ENCODE measurements around the gene TBC1D14.
"Not testable (repeated sequence)": the region's sequence is repeated elsewhere in the genome, so short reads cannot be mapped to it uniquely, and the experiment has no call there.

Gene TBC1D14

DNA sequence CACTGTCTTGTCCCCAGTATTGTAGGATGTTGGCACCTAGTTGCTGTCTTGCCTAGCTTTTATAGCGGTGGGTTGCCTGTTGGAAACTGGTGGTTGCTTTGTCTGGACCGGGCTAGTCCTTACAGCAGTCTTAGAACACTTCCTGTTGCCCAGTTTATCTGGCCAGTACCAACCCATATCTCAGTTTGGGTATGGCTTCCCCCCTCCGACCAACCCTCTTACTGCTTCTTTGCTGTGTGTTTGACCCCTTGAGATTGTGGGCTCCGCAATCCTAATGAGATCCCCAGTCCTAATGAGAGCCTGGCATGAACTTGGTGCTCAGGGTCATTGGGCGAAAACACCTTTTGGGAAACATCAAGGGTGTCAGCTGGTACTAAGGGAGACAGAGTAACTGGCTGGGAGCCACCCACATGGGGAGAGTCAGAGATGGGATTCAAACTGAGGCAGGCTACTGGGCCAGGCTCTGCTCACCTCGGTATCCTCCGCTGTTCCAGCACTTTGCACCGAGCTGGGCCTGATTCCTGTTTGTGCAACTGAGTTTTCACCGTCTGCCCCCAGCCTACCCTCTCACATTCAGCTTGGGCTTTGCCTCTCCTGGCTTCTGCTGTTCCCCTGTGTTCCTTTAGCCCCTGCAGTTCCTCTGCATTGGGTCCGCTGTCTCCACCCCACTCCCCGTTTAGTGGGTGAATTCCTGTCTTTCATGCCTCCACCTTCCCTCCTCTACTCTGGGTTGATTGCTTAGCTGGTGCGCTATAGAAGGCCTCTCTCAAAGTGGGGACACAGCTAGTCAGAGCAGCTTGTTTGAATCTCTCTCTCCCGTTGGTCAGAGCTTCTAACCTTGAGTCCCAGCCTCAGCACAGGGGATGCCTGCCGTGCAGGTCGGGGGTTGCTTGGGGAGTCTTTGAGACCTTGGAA, 1.6 kb downstream of the TBC1D14 start:
- DNase-seq = no peak

DNA sequence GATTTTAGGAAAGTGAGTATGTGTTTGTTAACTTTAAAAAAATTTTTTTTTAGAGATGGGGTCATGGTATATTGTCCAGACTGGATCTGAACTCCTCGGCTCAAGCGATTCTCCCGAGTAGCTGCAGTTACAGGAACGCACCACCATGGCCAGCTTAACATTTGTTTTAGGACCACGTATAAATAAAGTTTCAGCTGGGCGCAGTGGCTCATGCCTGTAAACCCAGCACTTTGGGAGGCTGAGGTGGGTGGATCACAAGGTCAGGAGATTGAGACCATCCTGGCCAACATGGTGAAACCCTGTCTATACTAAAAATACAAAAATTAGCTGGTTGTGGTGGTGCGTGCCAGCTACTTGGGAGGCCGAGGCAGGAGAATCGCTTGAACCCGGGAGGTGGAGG, 2.3 kb downstream of the TBC1D14 start:
- not testable (repeated sequence) for DNase-seq

DNA sequence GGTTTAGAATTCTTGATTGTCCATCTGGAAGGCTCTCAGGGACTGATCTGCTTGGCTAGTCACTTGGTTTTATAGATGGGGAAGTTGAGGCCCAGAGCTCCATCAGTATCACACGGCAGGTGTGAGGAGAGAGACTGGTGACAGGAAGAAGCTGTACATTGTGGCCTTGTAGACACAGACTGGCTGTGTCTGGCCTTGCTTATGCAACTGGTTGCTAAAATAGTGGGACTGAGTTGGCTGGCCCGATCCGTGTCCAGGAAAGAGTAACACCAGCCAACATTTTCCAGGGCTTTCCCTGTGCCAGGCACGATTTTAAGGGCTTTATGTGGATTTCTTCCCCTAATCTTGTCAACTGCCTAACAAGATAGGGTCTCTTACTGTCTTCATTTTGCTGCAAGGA, 2.8 kb downstream of the TBC1D14 start:
- no peak for DNase-seq

DNA sequence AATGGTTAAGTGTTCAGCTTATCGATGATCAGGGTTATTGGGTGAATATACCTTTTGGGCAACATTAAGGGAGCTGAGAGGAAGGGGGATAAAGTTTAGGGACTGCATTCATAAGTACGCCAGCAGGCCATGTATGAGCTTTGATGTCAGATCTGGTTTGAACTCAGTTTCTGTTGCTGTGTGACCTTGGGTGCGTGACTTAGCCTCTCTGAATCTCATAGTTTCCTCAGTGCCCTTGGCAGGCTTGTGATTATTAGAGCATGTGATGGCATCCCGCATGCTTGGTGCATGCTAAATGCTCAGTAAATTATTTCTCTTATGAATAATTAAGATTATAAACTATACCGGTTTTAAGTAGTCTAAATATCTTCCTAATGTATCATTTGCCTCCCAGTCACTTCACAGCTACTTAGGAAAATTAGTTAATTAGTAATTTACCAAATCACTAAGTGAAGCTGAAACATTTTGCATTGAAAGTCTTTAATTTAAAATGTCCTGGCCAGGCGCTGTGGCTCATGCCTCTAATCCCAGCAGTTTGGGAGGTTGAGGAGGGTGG, 3.8 kb downstream of the TBC1D14 start:
- no peak for DNase-seq

DNA sequence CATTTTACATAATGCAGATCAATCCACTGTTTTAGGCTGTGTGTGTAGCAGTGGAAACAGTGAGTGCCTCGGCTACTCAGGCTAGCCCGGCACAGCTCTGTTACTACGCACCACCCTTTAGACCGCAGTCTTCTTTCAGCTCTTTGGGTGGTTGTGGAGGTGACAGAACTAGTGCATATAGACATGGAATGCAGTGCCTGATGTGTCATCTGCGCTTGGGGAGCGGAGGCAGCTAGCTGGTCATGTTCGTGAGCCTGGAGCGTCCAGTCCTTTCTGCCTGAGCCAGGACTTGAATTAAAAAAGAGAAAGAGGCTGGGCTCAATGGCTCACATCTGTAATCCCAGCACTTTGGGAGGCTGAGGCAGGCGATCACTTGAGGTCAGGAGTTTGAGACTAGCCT, 4.8 kb downstream of the TBC1D14 start:
- no peak for DNase-seq

DNA sequence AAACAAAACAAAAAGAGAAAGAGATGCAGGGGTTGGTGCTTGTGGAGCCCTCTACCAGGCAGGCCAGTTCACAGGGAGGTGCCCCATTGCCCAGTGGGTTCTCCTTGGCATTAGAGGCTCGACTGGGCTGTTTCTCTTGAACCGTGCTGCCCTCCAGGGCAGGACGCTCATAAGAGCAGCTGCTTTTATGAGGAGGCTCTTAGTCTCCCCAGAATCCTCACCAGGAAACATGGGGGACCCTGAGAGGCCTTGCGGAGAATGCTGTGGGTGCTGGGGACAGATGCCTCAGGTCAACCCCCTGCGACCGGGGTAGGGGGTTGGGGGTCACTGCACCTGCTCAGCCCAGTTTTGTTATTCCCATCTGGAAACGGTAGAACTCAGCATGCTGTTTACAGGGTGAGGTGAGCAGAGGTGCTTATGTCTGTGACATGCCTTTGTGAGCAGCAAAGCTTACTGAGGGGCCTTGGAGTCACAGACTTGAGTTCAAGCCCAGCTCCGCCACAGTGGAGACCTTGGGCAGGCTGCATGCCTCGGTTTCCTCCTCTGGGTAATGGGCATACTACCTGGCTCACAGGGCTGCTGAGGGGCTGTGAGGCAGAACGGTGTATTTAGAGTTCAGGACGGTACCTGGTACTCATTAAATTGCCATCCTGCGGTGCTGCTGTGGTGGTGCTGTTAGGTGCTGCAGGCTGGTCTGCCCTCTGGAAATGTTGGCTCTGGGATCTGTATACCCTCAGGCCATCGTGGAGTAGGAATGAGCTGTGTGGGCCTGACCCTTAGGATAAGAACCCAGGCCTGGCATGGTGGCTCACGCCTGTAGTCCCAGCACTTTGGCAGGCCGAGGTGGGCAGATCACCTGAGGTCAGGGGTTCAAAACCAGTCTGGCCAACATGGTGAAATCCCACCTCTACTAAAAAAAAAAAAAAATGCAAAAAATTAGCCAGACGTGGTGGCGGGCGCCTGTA, 5.7 kb downstream of the TBC1D14 start:
- no peak for DNase-seq

DNA sequence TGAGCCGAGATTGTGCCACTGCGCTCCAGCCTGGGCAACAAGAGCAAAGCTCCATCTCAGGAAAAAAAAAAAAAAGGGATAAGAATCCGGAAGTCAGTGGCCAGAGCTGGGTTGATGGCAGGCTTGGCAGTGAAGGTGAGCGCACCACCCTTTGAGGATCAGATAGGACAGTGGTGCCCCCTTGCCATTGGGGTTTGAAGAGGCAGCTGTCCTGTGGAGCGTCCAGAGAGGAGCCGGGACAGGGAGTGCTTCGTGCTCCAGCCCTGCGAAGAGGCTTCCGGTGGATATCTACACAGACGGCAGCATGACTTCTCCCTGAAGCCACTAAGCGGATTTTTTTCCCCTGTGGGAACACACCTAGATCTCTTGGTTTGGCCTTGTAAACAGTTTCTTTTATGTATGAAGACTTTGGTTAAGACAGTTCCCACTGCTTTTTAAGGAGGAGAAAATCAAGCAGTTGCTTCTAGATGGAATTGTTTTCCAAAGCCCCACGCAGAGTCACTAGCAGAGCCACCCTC, 6.5 kb downstream of the TBC1D14 start:
- DNase-seq = no peak

DNA sequence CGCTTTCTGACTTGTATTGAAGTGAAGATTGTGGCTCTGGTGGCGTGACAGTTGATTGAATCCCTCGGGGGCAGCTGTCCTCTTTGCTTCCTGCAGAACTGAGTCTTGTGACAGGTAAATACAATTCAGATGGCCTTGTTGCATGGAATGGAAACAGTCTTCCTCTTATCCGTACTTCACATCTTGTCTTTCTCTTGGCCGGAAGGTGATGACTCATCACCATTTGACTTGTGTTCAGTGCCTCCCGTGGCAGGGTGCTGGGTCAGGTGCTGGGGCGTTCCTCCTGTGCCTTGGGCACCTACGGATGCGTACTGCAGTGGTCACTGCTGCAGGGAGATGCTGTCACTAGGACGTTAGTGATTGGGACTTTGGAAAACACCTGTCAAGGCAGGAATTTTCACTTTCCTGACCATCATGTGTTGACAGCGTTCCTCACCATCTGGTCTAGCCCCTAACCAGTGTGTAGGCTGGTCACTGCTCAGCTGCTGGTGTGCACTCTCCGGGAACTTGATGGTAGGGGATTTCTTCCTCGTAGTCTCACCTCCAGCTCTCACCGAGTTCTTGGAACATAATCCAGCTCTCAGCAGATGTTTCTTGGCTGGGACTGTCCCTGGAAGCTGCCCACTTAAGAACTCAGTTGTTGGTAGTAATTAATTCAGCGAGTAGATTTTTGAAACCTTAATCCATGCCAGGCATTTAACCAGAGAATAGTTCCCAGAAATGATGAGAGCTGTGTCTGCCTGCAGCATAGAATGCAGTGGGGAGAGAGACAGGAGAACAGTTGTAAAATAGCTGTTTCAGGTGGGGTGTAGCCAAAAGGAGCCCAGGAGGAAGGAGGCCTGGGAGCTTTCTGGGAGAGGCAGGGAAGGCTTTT, 7.2 kb downstream of the TBC1D14 start:
- peak; percentile 58 to 68 for DNase-seq

DNA sequence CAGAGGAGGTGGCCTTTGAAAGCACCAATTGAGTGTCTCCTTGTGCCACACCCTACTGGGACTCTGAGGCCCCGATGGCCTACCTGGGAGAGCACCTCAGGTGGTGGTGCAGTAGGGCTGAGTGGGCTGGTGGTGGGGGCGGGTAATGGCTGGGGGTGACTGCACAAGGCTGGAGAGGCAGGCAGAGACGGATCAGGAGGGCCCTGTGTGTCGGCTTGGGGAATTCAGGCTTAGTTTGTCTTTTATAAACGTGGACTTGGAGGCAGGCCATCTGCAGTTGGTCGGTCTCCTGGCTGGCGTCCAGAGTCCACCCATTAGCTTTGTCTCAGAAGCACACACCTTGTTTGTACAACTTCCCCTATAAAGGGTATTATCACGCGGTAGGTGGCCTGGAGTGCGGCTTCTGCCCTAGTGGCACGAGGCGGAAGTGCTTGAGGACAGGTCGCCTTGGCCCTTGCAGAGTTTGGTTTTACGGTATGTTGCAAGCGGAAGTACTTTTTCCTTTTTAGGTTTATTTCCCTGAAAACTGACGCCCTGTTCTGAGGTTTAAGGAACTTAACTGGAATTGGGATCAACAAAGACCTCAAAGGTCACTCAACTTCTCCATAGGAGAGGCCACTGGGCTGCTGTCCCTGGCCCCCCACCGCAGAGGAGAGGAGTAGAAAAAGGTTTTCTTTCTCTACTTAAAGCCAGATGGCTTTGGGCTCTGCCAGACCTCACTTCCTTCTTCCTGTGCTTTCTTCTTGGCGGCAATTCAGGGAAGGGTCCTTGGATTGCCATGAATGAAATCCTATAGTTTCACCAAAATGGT, 8.0 kb downstream of the TBC1D14 start:
- DNase-seq = peak; percentile 92 to 95

DNA sequence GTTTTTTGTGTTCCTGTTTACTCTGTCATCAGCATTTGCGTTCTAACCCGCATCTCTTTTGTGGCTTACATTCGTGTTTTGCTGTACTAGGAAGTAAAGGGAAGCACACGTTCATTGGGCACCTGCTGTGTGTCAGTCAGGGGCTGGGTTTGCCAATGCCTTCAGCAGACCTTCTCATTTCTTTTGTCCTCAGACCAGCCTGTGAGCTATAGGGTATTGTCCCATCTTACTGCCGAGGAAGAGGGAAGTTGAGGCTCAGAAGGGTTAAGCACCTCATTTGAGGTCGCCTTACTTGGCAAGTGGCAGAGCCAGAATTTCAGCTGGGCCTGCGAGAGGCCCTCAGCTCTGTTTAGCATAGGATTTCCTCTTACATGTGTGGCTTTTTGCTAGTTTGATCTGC, 8.7 kb downstream of the TBC1D14 start:
- peak; percentile 57 to 60 for DNase-seq

DNA sequence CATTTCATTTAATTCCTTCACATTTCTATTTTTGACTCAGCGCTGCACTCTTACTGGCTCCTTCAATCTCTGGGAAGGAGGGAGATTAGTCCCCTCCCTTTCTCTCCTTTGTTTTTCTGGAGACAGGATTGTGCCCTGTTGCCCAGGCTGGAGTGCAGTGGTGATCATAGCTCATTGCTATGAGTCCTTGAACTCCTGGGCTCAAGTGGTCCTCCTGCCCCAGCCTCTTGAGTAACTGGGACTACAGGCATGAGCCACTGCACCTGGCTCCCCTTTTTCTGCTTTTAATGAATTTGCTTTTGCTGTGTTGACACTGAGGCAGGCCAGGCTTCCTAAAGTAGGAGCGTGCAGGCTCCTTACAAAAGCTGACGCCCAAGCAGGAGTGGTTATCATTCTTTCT, 10.5 kb downstream of the TBC1D14 start:
- no peak for DNase-seq

DNA sequence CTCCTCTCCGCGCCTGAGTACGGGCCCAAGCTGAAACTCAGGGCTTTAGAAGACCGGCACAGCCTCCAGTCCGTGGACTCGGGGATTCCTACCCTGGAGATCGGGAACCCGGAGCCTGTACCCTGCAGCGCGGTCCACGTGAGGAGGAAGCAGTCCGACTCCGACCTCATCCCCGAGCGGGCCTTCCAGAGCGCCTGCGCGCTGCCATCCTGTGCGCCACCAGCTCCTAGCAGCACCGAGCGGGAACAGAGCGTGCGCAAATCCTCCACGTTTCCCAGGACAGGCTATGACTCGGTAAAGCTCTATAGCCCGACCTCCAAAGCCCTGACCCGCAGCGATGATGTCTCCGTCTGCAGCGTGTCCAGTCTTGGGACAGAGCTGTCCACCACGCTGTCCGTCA, 13.9 kb downstream of the TBC1D14 start:
- no peak for DNase-seq

DNA sequence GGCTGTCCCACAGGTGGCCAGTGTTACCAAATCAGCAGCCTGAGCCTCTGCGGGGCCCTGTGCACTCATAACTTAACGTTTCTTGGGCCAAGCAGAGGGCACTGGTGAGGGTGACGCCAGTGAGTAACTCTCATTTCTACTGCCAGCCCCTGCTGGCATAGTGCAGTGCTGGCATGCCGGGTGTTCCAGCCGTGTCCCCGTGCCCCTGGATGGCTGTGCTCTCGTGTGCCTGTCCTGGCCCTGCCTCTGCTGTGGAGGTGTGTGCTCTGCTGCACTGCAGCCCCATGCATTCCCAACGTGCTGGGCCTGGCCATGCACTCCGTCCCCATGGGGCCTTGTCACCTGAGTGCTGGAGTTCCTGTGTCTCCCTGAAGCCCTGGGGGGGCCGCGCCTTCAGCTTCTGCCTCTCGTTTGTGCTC, 14.7 kb downstream of the TBC1D14 start:
- DNase-seq = no peak

DNA sequence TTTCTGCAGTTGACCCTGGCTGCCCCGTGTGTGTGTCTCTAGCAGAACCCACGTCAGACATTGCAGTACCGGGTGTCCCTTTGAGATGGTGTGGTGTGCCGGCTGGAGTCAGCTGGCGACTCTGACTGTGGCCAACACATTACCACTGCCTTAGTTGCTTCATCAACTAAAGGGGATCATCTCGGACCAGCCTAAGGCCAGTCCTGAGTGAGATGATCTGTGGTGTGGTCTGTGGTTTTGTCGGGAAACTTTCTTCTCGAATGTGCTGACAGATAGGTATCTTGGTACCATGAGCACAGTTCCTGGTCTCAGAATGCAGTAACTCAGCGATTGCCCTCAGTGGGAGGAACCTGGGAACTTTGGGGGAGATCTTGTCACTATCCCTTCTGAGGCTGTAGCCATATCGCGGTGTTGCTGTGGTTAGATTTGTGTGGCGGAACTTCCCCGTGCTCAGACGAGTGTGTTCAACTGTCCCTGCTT, 15.8 kb downstream of the TBC1D14 start:
- DNase-seq = peak; percentile 18 to 36

DNA sequence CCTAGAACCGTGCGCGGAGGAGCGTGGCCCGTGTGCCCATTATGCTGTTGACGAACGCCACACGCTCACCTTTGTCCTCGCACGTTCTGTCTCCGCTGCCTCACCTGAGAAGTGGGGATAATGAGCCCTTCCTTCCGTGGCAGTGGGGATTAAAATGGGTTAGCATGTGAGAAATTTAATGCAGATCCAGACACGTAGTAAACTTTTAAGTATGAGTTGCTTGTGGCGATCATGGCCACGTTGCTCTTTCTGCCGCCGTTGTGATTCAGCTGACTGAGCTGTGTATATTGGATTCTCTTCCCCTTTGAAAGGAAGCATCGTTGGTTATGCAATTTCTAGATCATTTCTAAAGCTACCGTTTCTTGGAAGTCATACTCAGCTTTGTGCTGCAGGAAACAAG, 16.5 kb downstream of the TBC1D14 start:
- DNase-seq = peak; percentile 89 to 92

DNA sequence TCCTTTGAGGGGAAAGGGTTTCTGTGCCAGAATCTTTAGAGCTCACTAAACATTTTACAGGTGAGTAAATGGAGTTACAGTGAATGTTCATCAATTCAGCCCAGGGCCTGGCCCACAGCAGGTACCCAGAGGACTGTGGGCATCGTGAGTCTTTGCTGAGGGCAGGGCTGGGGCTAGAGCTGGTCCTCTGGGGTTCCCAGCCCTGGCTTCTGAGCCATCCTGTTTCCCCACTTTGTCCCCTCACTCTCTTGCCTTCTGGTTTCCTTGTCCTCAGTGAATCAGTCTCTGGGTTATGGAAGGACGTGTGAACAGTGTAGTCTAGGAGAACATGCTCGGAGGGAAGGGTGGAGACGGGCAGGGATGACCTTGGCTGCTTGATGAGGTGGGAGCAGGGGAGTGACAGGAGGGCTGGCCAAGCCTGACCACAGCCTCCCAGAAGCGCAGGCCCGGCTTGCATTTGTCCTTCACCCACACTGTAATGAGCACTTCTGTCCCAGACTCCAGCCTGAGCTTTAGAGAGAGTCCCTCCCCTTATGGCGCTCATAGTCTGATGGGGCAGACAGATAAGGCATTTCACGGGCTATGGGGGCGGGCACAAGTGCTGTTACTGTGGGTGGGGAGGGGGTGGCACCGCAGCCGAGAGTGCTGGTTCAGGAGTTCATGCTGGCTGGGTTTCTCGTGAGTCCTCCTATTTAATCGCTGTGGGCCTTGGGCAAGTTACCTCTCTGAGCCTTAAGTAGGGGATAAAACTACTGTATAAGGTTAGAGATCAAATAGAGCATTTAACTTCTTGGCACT, 17.3 kb downstream of the TBC1D14 start:
- peak; percentile 21 to 29 for DNase-seq

DNA sequence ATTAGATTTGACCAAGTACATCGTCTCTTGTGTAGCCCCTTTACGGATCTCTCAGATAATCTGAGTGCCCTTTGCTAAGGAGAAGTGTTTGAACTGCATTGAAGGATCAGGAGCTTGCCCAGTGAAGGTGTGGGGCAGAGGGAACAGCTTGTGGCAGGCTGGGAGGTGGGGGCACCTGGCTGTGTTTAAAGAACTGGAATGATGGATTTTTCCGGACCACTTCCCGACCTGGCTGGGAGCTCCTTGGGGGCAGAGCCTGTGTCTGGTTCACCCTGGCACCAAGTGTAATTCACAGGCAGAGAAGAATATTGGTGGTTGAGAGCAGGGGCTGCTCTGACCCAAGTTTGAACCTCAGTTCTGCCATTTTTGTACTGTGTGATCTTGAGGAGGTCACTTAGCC, 18.5 kb downstream of the TBC1D14 start:
- DNase-seq = no peak

DNA sequence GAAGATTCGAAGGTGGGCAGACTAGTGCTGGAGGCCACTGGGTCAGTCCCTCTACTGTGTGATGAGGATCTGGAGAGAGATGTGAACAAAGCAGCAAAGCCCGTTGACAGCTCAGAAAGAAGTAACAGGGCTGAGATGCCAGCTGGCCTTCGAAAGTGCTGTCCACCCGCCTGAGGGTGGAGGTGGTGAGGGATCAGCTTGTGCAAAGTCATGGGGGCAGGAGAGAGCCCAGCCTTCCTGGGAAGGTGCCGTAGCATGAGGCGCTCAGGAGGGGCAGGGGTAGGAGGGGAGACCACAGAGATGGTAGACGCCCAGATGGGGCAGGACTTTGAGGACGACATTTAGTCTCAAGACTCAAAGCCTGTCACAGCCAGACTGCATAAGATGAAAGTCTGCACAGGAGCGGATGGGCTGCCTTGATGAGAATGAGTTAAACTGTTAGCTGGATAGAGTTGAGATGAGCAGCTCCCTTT, 19.7 kb downstream of the TBC1D14 start:
- DNase-seq = peak in 1 of 2 experiments; percentile 40

DNA sequence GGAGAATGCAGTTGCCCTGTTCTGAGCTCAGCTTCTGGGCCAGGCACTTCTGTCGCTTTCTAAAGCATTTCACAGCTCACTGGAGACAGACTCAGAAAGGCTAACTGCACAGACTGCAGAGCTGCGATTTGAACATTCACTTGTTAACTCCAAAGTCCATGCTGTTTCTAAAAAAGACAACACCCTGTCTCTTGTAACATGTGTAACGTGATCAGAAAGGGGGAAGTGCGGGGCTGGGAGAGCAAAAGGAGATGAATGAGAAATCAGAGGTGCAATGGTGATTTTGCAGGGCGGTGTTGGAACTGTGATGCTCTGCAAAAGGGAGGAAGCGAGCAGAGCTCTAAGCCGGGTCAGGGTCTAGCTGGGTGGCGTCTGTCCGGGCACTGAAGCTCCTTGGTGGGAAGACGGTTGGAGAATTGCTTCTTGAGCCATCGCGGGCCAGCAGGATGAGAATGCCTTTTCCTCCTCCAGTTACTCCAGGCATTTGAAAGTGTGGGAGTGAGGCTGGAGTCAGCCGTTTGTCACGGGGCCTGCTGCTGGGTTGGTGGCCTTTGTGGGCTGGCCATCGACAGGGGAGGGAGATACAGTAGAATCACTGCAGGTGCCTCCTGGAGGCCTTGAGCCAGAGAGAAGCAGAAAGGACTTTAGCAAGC, 20.3 kb downstream of the TBC1D14 start:
- peak; percentile 44 to 49 for DNase-seq
